Body of pancreas (tissue), 4 donors: ENCODE results near the gene SCGB1D1.

ENCODE experiments used
- CTCF ChIP-seq, 7 experiments: fragments of 450-650 bp in 4 of 7; fragments of 200-600 bp in 3 of 7; sonication (generic) in 3 of 7; IDR thresholded peaks; one replicate each; pipeline ENCODE4 v1.5.1; 2016 to 2019; ENCODE audit warnings: antibody characterized with exemption in 7 of 7
- POLR2A ChIP-seq, 3 donors: fragments of 450-650 bp; IDR thresholded peaks; one replicate each; pipeline ENCODE4 v1.6.1; 2016; ENCODE audit warnings: antibody characterized with exemption in 3 of 3, mild to moderate bottlenecking in 2 of 3

GRCh38 chr11:62166371-62166770, 23.6 kb upstream of the SCGB1D1 start:
- TF ChIP-seq CTCF (IDR thresholded peaks at IDR 0.05) = no peak
- TF ChIP-seq POLR2A (IDR thresholded peaks at IDR 0.05) = no peak
